Activated CD8-positive, alpha-beta T cell treated with anti-CD3 and anti-CD28 coated beads for 36 hours (primary cell): Measurements from ENCODE around the gene RALB. TPM values are rescaled to one million over a fixed set of nuclear protein-coding genes. Genes with fewer than 3 reads are reported as not detected.
A peak's percentile ranks its signal among the peaks of the same experiment; 100 is the strongest.

Source experiments
- ATAC-seq: fragments of 200-7000 bp; cut with Tn5 transposase; one replicate; pipeline ENCODE4 v1.10.0; 2021; ENCODE audit warnings: mild to moderate bottlenecking, moderate library complexity
- CTCF ChIA-PET: fragments of 350-600 bp; sonication (Branson Sonifier 250); formaldehyde crosslinking; loops from one replicate; lab custom pipeline; 2021; ENCODE audit warnings: antibody characterized with exemption; lab: Charles Lee
- POLR2A ChIA-PET: fragments of 350-600 bp; sonication (Branson Sonifier 250); formaldehyde crosslinking; loops from one replicate; lab custom pipeline; 2021; ENCODE audit warnings: antibody characterized with exemption; lab: Charles Lee
- DNase-seq: peaks from one replicate; pipeline ENCODE4 v3.0.0-alpha.2; 2020
- H3K27ac Mint-ChIP-seq: one replicate; pipeline ENCODE4 v1.8.0; 2021; ENCODE audit warnings: mild to moderate bottlenecking, mixed read lengths
- H3K27me3 Mint-ChIP-seq: one replicate; pipeline ENCODE4 v1.8.0; 2021; ENCODE audit warnings: mixed read lengths
- H3K36me3 Mint-ChIP-seq: one replicate; pipeline ENCODE4 v1.8.0; 2021; ENCODE audit warnings: low read depth, mixed read lengths
- H3K4me1 Mint-ChIP-seq: one replicate; pipeline ENCODE4 v1.8.0; 2021; ENCODE audit warnings: low read depth, mixed read lengths
- H3K4me3 Mint-ChIP-seq: one replicate; pipeline ENCODE4 v1.8.0; 2021; ENCODE audit warnings: mild to moderate bottlenecking, moderate library complexity, mixed read lengths
- H3K9me3 Mint-ChIP-seq: one replicate; pipeline ENCODE4 v1.8.0; 2021; ENCODE audit warnings: mixed read lengths
- intact Hi-C: fragments of 100-400 bp; cut with micrococcal nuclease; formaldehyde crosslinking; loops from one replicate; pipeline ENCODE4 v1.10.0; 2022
- total RNA-seq, 2 experiments: library from RNA; stranded (reverse); gene quantifications; one replicate each; pipeline ENCODE4 v1.2.3, GENCODE V29; 2021
- TF ChIP-seq, protein P1 (sequence below): fragments of 200-600 bp; IDR thresholded peaks from one replicate; pipeline ENCODE4 v1.8.0; 2022; ENCODE audit warnings: antibody characterized with exemption, mild to moderate bottlenecking

Gene RALB
- total RNA-seq, 2 experiments from 2014 or later, result 16.7 to 17.6 TPM

DNA sequence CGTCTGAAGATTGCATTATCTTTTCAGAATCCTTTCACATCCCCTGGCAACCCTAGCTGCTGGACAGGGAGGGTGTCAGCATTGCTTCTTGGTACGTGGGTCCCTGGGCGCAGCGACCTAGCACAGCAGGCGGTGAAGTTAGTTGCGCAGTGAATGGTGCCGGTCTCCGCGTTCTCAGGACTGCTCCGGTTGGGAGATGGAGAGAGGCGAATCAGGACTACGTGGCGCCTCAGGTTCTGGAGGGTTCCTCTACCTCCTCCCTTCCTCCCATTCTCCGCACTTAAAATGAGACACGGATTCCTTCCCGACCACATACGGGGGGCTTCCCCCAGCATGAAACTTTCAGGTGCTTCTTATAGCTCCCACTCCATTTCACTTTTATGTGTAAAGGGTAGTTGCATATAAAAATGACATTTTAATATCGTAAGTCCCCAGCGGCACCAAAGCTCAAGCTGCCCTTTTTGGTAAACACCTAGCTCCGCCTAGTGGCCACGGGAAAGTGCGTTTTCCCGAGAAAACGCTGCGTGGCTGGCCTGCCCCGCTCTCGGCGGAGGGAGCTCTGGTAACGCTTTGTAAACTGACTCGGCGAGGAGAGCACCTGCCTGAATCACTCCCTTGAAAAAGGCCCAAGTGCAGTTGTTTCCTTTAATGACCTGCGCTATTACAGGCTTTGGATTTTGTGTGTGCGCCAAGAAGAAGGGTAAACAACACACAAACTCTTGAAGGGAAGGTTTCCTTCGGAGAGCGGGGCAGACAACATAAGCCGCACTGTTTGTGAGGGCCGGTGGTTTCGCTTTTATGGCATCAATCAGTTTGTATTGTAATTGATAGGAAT lies 60.4 kb downstream of the RALB start:
- POLR2A ChIA-PET, result interaction anchor here (0.9 to 1.2 kb wide), 3 partner anchors 91 to 136 kb away, joined by 3 read pairs; no protein-coding TSS in a partner anchor
- Mint-ChIP-seq H3K4me3 (peak overlapping the region; percentile 61), H3K36me3 (no peaks in the 10 kb centered on the region), H3K4me1 (peaks cover 19% of the 10 kb centered on the region), H3K27me3 (no peaks in the 10 kb centered on the region), H3K9me3 (no peaks in the 10 kb centered on the region), H3K27ac (peak overlapping the region; percentile 16)
- peak; percentile 86 for DNase-seq
- intact Hi-C loops, result loop anchor here (5.0 to 10.0 kb wide), 2 partner anchors 81 to 198 kb away; no protein-coding TSS in a partner anchor
- peak; percentile 77 for ATAC-seq
- TF ChIP-seq, protein P1, sequence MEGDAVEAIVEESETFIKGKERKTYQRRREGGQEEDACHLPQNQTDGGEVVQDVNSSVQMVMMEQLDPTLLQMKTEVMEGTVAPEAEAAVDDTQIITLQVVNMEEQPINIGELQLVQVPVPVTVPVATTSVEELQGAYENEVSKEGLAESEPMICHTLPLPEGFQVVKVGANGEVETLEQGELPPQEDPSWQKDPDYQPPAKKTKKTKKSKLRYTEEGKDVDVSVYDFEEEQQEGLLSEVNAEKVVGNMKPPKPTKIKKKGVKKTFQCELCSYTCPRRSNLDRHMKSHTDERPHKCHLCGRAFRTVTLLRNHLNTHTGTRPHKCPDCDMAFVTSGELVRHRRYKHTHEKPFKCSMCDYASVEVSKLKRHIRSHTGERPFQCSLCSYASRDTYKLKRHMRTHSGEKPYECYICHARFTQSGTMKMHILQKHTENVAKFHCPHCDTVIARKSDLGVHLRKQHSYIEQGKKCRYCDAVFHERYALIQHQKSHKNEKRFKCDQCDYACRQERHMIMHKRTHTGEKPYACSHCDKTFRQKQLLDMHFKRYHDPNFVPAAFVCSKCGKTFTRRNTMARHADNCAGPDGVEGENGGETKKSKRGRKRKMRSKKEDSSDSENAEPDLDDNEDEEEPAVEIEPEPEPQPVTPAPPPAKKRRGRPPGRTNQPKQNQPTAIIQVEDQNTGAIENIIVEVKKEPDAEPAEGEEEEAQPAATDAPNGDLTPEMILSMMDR, result peak; percentile 86
- CTCF ChIA-PET, result interaction anchor here (0.7 to 6.3 kb wide), 61 partner anchors 8 to 610 kb away, joined by 3 to 79 read pairs (median 4); partner anchors contain the start of genes RALB and TMEM185B

DNA sequence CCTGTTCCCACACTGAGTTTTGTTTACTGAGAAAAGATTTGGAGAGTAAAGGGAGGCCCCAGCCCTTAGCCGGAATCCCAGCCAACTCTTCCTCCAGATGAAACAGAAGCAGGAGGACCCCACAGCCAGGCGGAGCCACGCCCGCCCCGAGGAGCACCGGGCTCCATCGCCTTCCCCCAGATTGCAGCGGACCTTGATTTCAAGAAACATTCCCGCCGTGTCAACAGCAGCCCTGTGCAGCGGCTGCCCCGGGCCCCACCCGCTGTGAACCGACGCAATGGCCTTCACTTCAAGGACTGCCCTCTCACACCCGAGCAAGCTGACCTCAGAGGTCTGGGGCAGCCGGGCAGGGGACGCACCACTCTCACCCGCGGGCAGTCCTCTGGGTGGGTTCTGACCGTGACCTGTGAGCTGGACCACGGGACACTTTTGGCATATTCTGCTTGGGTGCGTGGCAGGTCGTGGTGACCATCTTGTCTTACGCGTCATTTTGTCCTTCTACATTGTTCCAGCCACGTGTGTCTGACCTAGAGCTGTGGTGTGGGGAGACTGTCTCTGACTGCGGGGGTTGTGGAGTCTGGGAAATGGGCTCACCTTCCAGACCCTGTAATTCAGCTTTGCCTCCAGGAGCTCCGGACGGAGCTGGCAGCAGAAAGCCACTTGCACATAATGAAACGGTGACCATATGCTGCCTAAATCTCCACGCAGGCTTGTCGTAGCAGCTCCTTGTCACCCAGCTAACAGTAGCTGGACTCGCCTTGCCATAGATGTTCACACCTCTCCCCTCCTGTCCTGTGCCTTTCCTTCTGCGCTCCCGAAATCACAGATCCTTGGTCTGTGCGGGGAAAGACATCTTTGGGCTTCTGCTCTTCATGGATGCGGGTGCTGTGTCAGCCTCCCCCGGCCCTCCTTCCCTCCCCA lies 61.3 kb downstream of the RALB start:
- DNase-seq, result no peak
- H3K27me3 Mint-ChIP-seq, result no peaks in the 10 kb centered on the region
- no peaks in the 10 kb centered on the region for H3K9me3 Mint-ChIP-seq
- TF ChIP-seq, protein P1, result no peak
- peak overlapping the region; percentile 61 for H3K4me3 Mint-ChIP-seq
- CTCF ChIA-PET, result interaction anchor here (0.7 to 6.3 kb wide), 54 partner anchors 10 to 560 kb away, joined by 3 to 79 read pairs (median 5); partner anchors contain the start of genes RALB and TMEM185B
- peaks cover 19% of the 10 kb centered on the region for H3K4me1 Mint-ChIP-seq
- POLR2A ChIA-PET, result interaction anchor here (0.9 to 1.2 kb wide), 5 partner anchors 14 to 137 kb away, joined by 3 to 4 read pairs (median 3); no protein-coding TSS in a partner anchor
- intact Hi-C loops, result loop anchor here (5.0 to 10.0 kb wide), 2 partner anchors 82 to 199 kb away; no protein-coding TSS in a partner anchor
- H3K27ac Mint-ChIP-seq, result peak overlapping the region; percentile 37
- ATAC-seq, result no peak
- H3K36me3 Mint-ChIP-seq, result no peaks in the 10 kb centered on the region

DNA sequence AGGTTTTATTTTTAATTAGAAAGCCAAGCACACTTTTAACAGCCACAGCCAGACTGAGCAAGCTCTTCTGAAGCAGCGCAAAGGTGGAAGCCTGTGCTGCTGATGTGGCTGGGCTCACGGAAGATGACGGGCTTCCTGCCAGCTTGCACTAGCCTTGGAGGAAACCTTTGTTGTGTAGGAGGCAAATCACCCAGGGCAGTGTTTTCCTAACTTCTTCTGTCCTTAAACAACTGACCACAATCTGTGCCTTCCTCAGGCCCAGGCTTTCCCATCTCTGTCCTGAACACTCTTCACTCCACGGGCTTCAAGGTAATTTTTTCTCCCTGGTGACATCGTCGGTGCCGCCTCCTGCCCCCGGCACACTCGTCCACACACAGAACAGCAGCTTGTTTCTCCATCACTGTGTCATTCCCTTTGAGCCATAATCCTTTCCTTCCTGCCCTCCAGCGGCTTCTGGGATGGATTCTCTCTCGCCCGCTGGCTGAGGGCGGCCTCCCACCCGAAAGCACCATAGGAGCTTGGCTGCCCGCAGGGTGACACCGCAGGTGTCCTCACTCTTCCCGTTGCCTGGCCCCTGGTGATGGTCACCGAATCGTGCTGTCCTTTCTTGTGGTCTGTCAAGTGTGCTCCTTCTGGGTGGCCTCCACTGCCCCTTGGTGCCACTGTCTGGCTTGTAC lies 62.2 kb downstream of the RALB start:
- peak overlapping the region; percentile 37 for H3K27ac Mint-ChIP-seq
- peak; percentile 53 for DNase-seq
- ChIA-PET POLR2A (interaction anchor here (0.9 to 1.2 kb wide), 2 partner anchors 15 to 84 kb away, joined by 3 to 4 read pairs; no protein-coding TSS in a partner anchor), CTCF (interaction anchor here (0.8 to 6.3 kb wide), 10 partner anchors 18 to 206 kb away, joined by 4 to 79 read pairs (median 10); partner anchors contain the start of gene TMEM185B)
- TF ChIP-seq, protein P1, result no peak
- no peaks in the 10 kb centered on the region for H3K27me3 Mint-ChIP-seq
- H3K4me3 Mint-ChIP-seq, result peak overlapping the region; percentile 18
- ATAC-seq, result peak; percentile 59
- H3K9me3 Mint-ChIP-seq, result no peaks in the 10 kb centered on the region
- H3K36me3 Mint-ChIP-seq, result no peaks in the 10 kb centered on the region
- intact Hi-C loops, result loop anchor here (5.0 to 10.0 kb wide), 2 partner anchors 83 to 200 kb away; no protein-coding TSS in a partner anchor
- H3K4me1 Mint-ChIP-seq, result peaks cover 19% of the 10 kb centered on the region

DNA sequence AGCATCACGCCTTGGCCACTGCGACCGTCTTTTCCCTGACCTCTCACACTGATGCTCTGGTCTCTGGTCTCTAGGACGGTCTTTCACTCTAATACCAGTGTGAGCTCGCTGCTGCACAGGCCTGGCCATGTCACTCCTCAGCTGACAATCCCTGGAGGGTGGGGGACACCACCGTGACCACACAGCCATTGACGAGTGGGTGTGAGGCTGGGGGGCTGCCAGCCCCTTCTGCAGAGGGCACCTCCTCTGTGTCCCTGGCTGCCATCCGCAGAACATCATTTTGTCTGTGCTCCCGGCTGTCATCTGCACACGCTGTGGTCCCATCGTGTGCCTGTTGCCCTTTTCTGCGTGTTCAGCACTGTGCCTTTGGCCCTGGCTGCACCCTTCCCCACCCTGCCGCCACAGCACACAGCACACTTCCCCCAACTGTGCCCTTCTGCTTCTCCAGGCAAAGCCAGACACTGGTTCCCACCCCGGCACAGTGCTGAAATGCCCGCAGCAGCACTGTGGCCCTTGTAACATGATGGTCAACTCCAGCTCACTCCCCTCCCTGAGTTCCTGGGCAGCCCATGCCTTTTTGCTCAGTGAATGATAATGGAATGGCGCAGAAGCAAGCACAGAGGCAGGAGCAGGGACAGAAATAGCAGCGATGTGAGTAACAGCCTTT lies 62.8 kb downstream of the RALB start:
- intact Hi-C loops, result loop anchor here (10.0 kb wide), 1 partner anchor 201 kb away; no protein-coding TSS in a partner anchor
- TF ChIP-seq, protein P1, result no peak
- DNase-seq (no peak), ATAC-seq (no peak)
- peaks cover 19% of the 10 kb centered on the region for H3K4me1 Mint-ChIP-seq
- no peaks in the 10 kb centered on the region for H3K9me3 Mint-ChIP-seq
- no peaks in the 10 kb centered on the region for H3K36me3 Mint-ChIP-seq
- ChIA-PET POLR2A (interaction anchor here (1.2 kb wide), 1 partner anchor 15 kb away, joined by 4 read pairs; no protein-coding TSS in a partner anchor), CTCF (interaction anchor here (1.4 to 6.3 kb wide), 3 partner anchors 96 to 207 kb away, joined by 4 to 79 read pairs (median 40); no protein-coding TSS in a partner anchor)
- no peaks in the 10 kb centered on the region for H3K27me3 Mint-ChIP-seq
- no peak overlapping the region for H3K27ac Mint-ChIP-seq
- no peak overlapping the region for H3K4me3 Mint-ChIP-seq
